ENCODE measurements around the gene PDZRN4. TPM values are rescaled to one million over a fixed set of nuclear protein-coding genes. Genes with fewer than 3 reads are reported as not detected.
"Not testable (repeated sequence)": the region's sequence is repeated elsewhere in the genome, so short reads cannot be mapped to it uniquely, and the experiment has no call there.

The PDZRN4 gene
- total RNA-seq, 1 donor from 2014 or later, result not detected

- ATAC-seq (ENCODE audit: poor library complexity) (no peak), DNase-seq (no peak)
- intact Hi-C loops (cut with DNase I), result no loop called here
Observed at GRCh38 chr12:41271489-41271888, 83.4 kb downstream of the PDZRN4 start.

GRCh38 chr12:41274643-41275042 is 86.5 kb downstream of the PDZRN4 start:
- DNase-seq (no peak), ATAC-seq (ENCODE audit: poor library complexity) (no peak)
- intact Hi-C loops (cut with DNase I), result no loop called here

GRCh38 chr12:41277100-41277945 is 89.2 kb downstream of the PDZRN4 start:
- DNase-seq (no peak), ATAC-seq (ENCODE audit: poor library complexity) (no peak)
- intact Hi-C loops (cut with DNase I), result loop anchor here (2.0 kb wide), 1 partner anchor 747 kb away; no protein-coding TSS in a partner anchor

GRCh38 chr12:41277946-41278267 is 89.8 kb downstream of the PDZRN4 start:
- no peak for ATAC-seq (ENCODE audit: poor library complexity)
- no peak for DNase-seq
- intact Hi-C loops (cut with DNase I), result loop anchor here (2.0 kb wide), 1 partner anchor 747 kb away; no protein-coding TSS in a partner anchor

GRCh38 chr12:41280341-41281095 is 92.4 kb downstream of the PDZRN4 start:
- ATAC-seq (ENCODE audit: poor library complexity); intact Hi-C loops (cut with DNase I); DNase-seq: not testable (repeated sequence)

GRCh38 chr12:41285470-41285869 is 97.3 kb downstream of the PDZRN4 start:
- intact Hi-C loops (cut with DNase I); DNase-seq; ATAC-seq (ENCODE audit: poor library complexity): not testable (repeated sequence)

- intact Hi-C loops (cut with DNase I), result no loop called here
- DNase-seq (no peak), ATAC-seq (ENCODE audit: poor library complexity) (no peak)
Observed at GRCh38 chr12:41286426-41286825, 98.3 kb downstream of the PDZRN4 start.

GRCh38 chr12:41287500-41288141 is 99.5 kb downstream of the PDZRN4 start:
- DNase-seq (no peak), ATAC-seq (ENCODE audit: poor library complexity) (no peak)
- intact Hi-C loops (cut with DNase I), result no loop called here

- intact Hi-C loops (cut with DNase I), result no loop called here
- no peak for DNase-seq
- no peak for ATAC-seq (ENCODE audit: poor library complexity)
Observed at GRCh38 chr12:41288142-41288811, 100.2 kb downstream of the PDZRN4 start.

- intact Hi-C loops (cut with DNase I), result no loop called here
- ATAC-seq (ENCODE audit: poor library complexity) (no peak), DNase-seq (no peak)
Observed at GRCh38 chr12:41289501-41289900, 101.4 kb downstream of the PDZRN4 start.

- ATAC-seq (ENCODE audit: poor library complexity) (no peak), DNase-seq (no peak)
- intact Hi-C loops (cut with DNase I), result no loop called here
Observed at GRCh38 chr12:41293011-41293410, 104.9 kb downstream of the PDZRN4 start.

GRCh38 chr12:41293461-41293860 is 105.3 kb downstream of the PDZRN4 start:
- intact Hi-C loops (cut with DNase I), result no loop called here
- ATAC-seq (ENCODE audit: poor library complexity) (no peak), DNase-seq (no peak)

- ATAC-seq (ENCODE audit: poor library complexity), result no peak
- no peak for DNase-seq
- intact Hi-C loops (cut with DNase I), result no loop called here
Observed at GRCh38 chr12:41302979-41303403, 114.9 kb downstream of the PDZRN4 start.

- no peak for DNase-seq
- ATAC-seq (ENCODE audit: poor library complexity), result no peak
- intact Hi-C loops (cut with DNase I), result no loop called here
Observed at GRCh38 chr12:41304526-41304925, 116.4 kb downstream of the PDZRN4 start.

- ATAC-seq (ENCODE audit: poor library complexity) (no peak), DNase-seq (no peak)
- intact Hi-C loops (cut with DNase I), result no loop called here
Observed at GRCh38 chr12:41310367-41310766, 122.2 kb downstream of the PDZRN4 start.

- ATAC-seq (ENCODE audit: poor library complexity) (no peak), DNase-seq (no peak)
- intact Hi-C loops (cut with DNase I), result no loop called here
Observed at GRCh38 chr12:41311883-41312282, 123.8 kb downstream of the PDZRN4 start.

- ATAC-seq (ENCODE audit: poor library complexity); DNase-seq; intact Hi-C loops (cut with DNase I): not testable (repeated sequence)
Observed at GRCh38 chr12:41312451-41312850, 124.3 kb downstream of the PDZRN4 start.

GRCh38 chr12:41325336-41325735 is 137.2 kb downstream of the PDZRN4 start:
- intact Hi-C loops (cut with DNase I), result no loop called here
- no peak for ATAC-seq (ENCODE audit: poor library complexity)
- DNase-seq, result no peak

All from Right ventricle myocardium superior (tissue), 1 donor.